Adrenal gland (tissue), 12 donors: ENCODE data around the gene ITPRIPL1. TPM values are rescaled to one million over a fixed set of nuclear protein-coding genes. Genes with fewer than 3 reads are reported as not detected.

Experiments used
- DNase-seq, 7 donors: peaks; one replicate each; pipeline ENCODE4 v3.0.0-alpha.2; 2019 to 2020
- H3K27ac ChIP-seq, 5 donors: fragments of 200-600 bp; sonication (generic) in 4 of 5; 1 replicate in 3 of 5; 2 replicates in 2 of 5; pipeline versions ENCODE4 v1.5.1 to v1.8.0; 2016 to 2020; ENCODE audit warnings: mild to moderate bottlenecking in 1 of 5
- H3K27me3 ChIP-seq: fragments of 200-600 bp; 2 replicates; pipeline ENCODE4 v1.8.0; 2021
- H3K36me3 ChIP-seq, 2 donors: fragments of 200-600 bp; replicated peaks in 1 of 2; 1 replicate in 1 of 2; 2 replicates in 1 of 2; pipeline versions ENCODE4 v1.5.1 to v1.8.0; 2018 to 2022
- H3K4me1 ChIP-seq, 2 donors: fragments of 200-600 bp; replicated peaks in 1 of 2; 1 replicate in 1 of 2; 2 replicates in 1 of 2; pipeline versions ENCODE4 v1.5.1 to v1.8.0; 2018 to 2021
- H3K4me3 ChIP-seq, 4 donors: fragments of 200-600 bp; sonication (generic) in 3 of 4; one replicate each; pipeline ENCODE4 v1.5.1; 2016 to 2018
- H3K9me3 ChIP-seq, 3 donors: fragments of 200-600 bp; sonication (generic) in 1 of 3; replicated peaks in 1 of 3; 1 replicate in 2 of 3; 2 replicates in 1 of 3; pipeline versions ENCODE4 v1.5.1 to v1.8.0; 2016 to 2021
- POLR2A ChIP-seq, 2 donors: fragments of 450-650 bp; IDR thresholded peaks; one replicate each; pipeline ENCODE4 v1.6.1; 2017; ENCODE audit warnings: antibody characterized with exemption in 2 of 2, mild to moderate bottlenecking in 2 of 2, moderate library complexity in 1 of 2
- WGBS, 4 donors: extraction: QIAGEN DNeasy Blood & Tissue Kit in 2 of 4; methylation state at CpG; one replicate each; pipeline versions ENCODE4 v1.1.5 to v1.1.7; 2013 to 2017; 5-methylcytosine and 5-hydroxymethylcytosine counted together
- intact Hi-C, 2 donors: fragments of 100-400 bp; cut with DNase I; formaldehyde crosslinking; loops; one replicate each; pipeline versions ENCODE4 v1.14.1 to v1.15.0; 2022 to 2023
- polyA plus RNA-seq, 3 donors: library from polyadenylated mRNA; stranded (reverse); fragments of 200-250 nt in 2 of 3; fragments of 350-450 nt in 1 of 3; fragmentation: Illumina TruSeq in 1 of 3; extraction: RNeasy Lipid Tissue Mini Kit (QIAGEN cat#74804) in 1 of 3; gene quantifications; one replicate each; pipeline ENCODE4 v1.2.3, GENCODE V29; 2013 to 2014
- total RNA-seq, 9 donors: library from RNA; depleted of rRNA in 4 of 9; stranded (reverse); fragments of >200 nt in 4 of 9; fragments of 120-200 nt in 1 of 9; fragmentation: NEBNext Ultra II Directional in 1 of 9; extraction: Animal tissue kit (Norgen Biotek cat#: 25700) in 1 of 9; gene quantifications; one replicate each; pipeline versions ENCODE4 v1.1.0 to v1.2.4, GENCODE V29; 2013 to 2023
- TF ChIP-seq, protein P1 (sequence below), 6 experiments: fragments of 450-650 bp in 4 of 6; fragments of 200-600 bp in 2 of 6; sonication (generic) in 1 of 6; IDR thresholded peaks; 1 replicate in 5 of 6; 2 replicates in 1 of 6; pipeline versions ENCODE4 v1.5.1 to v1.8.0; 2016 to 2021; ENCODE audit warnings: antibody characterized with exemption in 6 of 6, mild to moderate bottlenecking in 2 of 6, moderate library complexity in 1 of 6
- donor health status: healthy with polysubstance abuse.
- donor health status: Bipolar disorder and iron deficiency.
- donor health status: DM: yes; HTN: yes; CAD: no.
- donor health status: DM: no; HTN: no; CAD: no.
- donor health status: DM: no; HTN: no; CAD: no.
- donor health status: DM: yes; HTN: yes; CAD: no.

The ITPRIPL1 gene
- total and polyA plus RNA-seq, 12 donors: 0.32 to 3.8 (median 0.81) TPM; not detected in 1

DNA sequence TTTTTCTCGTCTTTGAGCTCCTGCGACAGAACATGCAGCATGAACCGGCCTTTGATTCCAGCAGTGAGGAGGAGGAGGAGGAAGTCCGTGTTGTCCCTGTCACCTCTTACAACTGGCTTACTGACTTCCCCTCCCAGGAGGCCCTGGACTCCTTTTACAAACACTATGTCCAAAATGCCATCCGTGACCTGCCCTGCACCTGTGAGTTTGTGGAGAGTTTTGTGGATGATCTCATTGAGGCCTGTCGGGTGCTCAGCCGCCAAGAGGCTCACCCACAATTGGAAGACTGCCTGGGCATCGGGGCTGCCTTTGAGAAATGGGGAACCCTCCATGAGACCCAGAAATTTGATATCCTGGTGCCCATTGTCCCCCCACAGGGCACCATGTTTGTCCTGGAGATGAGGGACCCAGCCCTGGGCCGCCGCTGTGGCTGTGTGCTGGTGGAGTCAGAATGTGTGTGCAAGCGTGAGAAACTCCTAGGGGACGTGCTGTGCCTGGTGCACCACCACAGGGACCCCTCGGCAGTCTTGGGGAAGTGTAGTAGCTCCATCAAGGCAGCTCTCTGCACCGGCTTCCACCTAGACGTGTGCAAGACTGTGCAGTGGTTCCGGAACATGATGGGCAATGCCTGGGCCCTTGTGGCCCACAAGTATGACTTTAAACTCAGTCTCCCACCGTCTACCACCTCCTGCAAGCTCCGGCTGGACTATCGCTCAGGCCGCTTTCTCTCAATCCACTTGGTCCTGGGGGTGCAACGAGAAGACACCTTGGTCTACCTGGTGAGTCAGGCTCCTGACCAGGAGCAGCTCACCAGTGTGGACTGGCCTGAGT is 2.1 kb downstream of the ITPRIPL1 start:
- peaks cover 9% of the 10 kb centered on the region for H3K27me3 ChIP-seq
- peaks cover 4 to 10% of the 10 kb centered on the region in 2 donors for H3K4me1 ChIP-seq
- TF ChIP-seq, protein P1, sequence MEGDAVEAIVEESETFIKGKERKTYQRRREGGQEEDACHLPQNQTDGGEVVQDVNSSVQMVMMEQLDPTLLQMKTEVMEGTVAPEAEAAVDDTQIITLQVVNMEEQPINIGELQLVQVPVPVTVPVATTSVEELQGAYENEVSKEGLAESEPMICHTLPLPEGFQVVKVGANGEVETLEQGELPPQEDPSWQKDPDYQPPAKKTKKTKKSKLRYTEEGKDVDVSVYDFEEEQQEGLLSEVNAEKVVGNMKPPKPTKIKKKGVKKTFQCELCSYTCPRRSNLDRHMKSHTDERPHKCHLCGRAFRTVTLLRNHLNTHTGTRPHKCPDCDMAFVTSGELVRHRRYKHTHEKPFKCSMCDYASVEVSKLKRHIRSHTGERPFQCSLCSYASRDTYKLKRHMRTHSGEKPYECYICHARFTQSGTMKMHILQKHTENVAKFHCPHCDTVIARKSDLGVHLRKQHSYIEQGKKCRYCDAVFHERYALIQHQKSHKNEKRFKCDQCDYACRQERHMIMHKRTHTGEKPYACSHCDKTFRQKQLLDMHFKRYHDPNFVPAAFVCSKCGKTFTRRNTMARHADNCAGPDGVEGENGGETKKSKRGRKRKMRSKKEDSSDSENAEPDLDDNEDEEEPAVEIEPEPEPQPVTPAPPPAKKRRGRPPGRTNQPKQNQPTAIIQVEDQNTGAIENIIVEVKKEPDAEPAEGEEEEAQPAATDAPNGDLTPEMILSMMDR (IDR thresholded peaks at IDR 0.05): no peak
- TF ChIP-seq POLR2A (IDR thresholded peaks at IDR 0.05): no peak
- H3K27ac ChIP-seq: no peak overlapping the region
- no peak overlapping the region for H3K4me3 ChIP-seq
- WGBS, 4 donors: 92 to 95% (median 92%) methylated on average over 9 to 21 of the region's 21 CpGs
- no peaks in the 10 kb centered on the region for H3K36me3 ChIP-seq
- DNase-seq: no peak
- intact Hi-C loops: no loop called here
- no peaks in the 10 kb centered on the region for H3K9me3 ChIP-seq

DNA sequence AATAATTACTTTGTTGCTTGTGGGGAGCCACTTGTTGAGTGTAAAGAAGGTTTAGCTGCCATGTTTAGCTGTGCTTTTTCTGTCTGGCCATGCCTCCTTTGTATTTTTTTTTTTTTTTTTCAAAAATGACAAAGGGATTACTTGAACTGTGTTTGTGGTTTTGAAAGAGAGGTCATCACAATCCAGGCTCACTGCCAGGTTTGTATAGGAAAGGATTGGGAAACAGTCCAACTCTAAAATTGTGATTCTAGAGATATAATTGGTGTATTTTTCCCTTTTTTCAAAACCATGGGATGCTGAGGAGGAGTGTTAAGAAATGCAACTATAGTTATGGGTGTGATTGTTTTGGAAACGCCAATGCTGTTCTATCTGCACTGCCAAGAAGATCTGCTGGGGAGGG is 4.3 kb downstream of the ITPRIPL1 start:
- WGBS, 4 donors: 25 to 53% (median 38%) methylated on average over 1 of the region's 1 CpG
- H3K27me3 ChIP-seq: no peaks in the 10 kb centered on the region

DNA sequence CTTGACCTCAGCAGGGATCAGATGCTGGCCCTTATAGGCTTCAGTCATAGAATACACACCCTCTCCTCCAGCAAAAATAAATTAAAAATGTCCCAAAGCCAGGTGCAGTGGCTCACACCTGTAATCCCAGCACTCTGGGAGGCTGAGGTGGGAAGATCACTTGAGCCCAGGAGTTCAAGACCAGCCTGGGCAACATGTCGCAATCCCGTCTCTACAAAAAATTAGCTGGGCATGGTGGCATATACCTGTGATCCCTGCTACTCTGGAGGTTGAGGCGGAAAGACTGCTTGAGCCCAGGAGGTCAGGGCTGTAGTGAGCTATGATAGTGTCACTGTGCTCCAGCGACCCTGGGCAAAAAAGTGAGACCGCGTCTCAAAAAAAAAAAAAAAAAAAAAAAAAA is 4.8 kb downstream of the ITPRIPL1 start:
- no peak for TF ChIP-seq POLR2A (IDR thresholded peaks at IDR 0.05)
- TF ChIP-seq, protein P1 (IDR thresholded peaks at IDR 0.05): no peak
- DNase-seq: no peak
- Histone ChIP-seq H3K4me1 (peaks cover 6 to 12% of the 10 kb centered on the region in 2 donors), H3K27ac (no peak overlapping the region), H3K36me3 (no peaks in the 10 kb centered on the region), H3K9me3 (no peaks in the 10 kb centered on the region), H3K27me3 (no peaks in the 10 kb centered on the region), H3K4me3 (no peak overlapping the region)
- intact Hi-C loops: no loop called here
- 85 to 96% (median 93%) methylated on average over 6 of the region's 6 CpGs for WGBS, 4 donors

More for the DNA sequence above, 4.3 kb downstream of the ITPRIPL1 start:
- Histone ChIP-seq H3K9me3 (no peaks in the 10 kb centered on the region), H3K4me3 (no peak overlapping the region), H3K36me3 (no peaks in the 10 kb centered on the region), H3K27ac (no peak overlapping the region), H3K4me1 (peaks cover 4 to 10% of the 10 kb centered on the region in 2 donors)
- DNase-seq: peak in 6 of 7 donors; percentile 43 to 83 (median 60)
- intact Hi-C loops: no loop called here
- TF ChIP-seq, protein P1 (IDR thresholded peaks at IDR 0.05): no peak
- TF ChIP-seq POLR2A (IDR thresholded peaks at IDR 0.05): no peak

DNA sequence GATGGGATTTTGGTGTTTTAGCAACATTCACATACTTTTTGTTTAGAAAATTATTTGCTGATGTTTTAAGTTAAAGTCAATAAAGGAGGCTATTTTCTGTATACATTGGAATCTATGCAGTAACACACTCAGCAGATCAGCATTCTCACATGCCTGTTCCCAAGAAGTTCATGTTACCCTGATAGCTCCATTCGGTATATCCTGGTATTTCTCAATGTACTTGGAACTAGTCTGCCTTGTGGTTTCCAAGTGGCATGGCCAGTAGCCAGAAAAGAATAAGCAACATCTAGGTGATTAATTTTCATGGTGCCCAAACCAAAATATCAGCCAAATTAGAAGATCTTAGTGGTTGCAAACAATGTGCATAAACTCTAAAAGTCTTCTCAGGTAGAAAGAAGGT is 5.3 kb downstream of the ITPRIPL1 start:
- TF ChIP-seq, protein P1 (IDR thresholded peaks at IDR 0.05): no peak
- TF ChIP-seq POLR2A (IDR thresholded peaks at IDR 0.05): no peak
- H3K27ac ChIP-seq: no peak overlapping the region
- no peaks in the 10 kb centered on the region for H3K36me3 ChIP-seq
- 28 to 38% (median 36%) methylated on average over 1 of the region's 1 CpG for WGBS, 4 donors
- no peaks in the 10 kb centered on the region for H3K9me3 ChIP-seq
- intact Hi-C loops: no loop called here
- DNase-seq: peak in 1 of 7 donors; percentile 53
- no peak overlapping the region for H3K4me3 ChIP-seq
- H3K4me1 ChIP-seq: peaks cover 6 to 10% of the 10 kb centered on the region in 2 donors
- H3K27me3 ChIP-seq: no peaks in the 10 kb centered on the region
